Measurements from ENCODE around the gene MAML3. TPM values are rescaled to one million over a fixed set of nuclear protein-coding genes. Genes with fewer than 3 reads are reported as not detected.
A peak's percentile ranks its signal among the peaks of the same experiment; 100 is the strongest.

MAML3 gene
- total and polyA plus RNA-seq, 2 of the 13 experiments (the other 11 are each of a cell fraction or from before 2014, with no cell fraction given): 0.05 to 0.13 TPM

DNA sequence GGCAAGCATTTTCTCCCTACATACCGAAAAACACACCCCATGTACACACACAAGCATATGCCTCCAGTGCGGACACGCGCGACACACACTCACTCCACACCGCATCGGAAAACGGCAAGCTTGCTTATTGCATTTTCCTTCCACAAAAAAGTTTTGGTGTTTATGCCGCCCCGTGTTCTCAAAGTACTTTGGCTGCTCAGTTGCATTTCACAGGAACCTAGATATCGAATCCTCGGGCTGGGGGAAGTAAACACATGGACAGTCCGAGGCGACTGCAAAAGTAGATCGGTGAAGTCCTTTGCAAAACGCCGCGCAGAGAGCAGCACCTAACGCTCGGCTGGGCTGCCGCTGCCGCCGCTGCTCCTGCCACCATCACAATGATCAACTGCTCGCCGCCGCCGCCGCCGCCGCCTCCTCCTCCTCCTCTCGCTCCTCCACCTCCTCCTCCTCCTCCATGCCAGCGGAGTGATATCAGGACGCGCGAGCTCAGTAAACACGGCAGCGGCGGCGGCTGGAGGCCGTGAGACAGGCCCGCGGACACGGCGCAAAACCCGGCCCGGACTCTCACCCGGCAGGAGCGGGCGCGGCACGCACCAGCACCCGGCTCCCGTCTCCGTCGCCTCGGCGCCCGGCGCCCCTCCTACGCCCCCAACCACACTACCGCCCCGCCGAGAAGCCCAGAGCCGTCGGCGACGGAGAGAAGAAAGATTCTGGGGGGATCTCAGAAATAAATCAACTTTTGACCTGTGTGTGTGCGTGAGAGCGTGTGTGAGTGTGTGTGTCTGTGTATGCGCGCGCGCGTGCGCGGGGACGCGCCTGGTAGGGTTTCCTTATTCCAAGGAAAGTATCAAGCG, at the start of gene MAML3 (continued):
- TF ChIP-seq, protein P1, sequence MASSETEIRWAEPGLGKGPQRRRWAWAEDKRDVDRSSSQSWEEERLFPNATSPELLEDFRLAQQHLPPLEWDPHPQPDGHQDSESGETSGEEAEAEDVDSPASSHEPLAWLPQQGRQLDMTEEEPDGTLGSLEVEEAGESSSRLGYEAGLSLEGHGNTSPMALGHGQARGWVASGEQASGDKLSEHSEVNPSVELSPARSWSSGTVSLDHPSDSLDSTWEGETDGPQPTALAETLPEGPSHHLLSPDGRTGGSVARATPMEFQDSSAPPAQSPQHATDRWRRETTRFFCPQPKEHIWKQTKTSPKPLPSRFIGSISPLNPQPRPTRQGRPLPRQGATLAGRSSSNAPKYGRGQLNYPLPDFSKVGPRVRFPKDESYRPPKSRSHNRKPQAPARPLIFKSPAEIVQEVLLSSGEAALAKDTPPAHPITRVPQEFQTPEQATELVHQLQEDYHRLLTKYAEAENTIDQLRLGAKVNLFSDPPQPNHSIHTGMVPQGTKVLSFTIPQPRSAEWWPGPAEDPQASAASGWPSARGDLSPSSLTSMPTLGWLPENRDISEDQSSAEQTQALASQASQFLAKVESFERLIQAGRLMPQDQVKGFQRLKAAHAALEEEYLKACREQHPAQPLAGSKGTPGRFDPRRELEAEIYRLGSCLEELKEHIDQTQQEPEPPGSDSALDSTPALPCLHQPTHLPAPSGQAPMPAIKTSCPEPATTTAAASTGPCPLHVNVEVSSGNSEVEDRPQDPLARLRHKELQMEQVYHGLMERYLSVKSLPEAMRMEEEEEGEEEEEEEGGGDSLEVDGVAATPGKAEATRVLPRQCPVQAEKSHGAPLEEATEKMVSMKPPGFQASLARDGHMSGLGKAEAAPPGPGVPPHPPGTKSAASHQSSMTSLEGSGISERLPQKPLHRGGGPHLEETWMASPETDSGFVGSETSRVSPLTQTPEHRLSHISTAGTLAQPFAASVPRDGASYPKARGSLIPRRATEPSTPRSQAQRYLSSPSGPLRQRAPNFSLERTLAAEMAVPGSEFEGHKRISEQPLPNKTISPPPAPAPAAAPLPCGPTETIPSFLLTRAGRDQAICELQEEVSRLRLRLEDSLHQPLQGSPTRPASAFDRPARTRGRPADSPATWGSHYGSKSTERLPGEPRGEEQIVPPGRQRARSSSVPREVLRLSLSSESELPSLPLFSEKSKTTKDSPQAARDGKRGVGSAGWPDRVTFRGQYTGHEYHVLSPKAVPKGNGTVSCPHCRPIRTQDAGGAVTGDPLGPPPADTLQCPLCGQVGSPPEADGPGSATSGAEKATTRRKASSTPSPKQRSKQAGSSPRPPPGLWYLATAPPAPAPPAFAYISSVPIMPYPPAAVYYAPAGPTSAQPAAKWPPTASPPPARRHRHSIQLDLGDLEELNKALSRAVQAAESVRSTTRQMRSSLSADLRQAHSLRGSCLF (CRISPR knock-in tag; IDR thresholded peaks at IDR 0.05; ENCODE audit: borderline replicate concordance): no peak
- no peak for TF ChIP-seq ZNF234 (CRISPR knock-in tag; conservative IDR thresholded peaks at IDR 0.05)
- TF ChIP-seq, protein P2, sequence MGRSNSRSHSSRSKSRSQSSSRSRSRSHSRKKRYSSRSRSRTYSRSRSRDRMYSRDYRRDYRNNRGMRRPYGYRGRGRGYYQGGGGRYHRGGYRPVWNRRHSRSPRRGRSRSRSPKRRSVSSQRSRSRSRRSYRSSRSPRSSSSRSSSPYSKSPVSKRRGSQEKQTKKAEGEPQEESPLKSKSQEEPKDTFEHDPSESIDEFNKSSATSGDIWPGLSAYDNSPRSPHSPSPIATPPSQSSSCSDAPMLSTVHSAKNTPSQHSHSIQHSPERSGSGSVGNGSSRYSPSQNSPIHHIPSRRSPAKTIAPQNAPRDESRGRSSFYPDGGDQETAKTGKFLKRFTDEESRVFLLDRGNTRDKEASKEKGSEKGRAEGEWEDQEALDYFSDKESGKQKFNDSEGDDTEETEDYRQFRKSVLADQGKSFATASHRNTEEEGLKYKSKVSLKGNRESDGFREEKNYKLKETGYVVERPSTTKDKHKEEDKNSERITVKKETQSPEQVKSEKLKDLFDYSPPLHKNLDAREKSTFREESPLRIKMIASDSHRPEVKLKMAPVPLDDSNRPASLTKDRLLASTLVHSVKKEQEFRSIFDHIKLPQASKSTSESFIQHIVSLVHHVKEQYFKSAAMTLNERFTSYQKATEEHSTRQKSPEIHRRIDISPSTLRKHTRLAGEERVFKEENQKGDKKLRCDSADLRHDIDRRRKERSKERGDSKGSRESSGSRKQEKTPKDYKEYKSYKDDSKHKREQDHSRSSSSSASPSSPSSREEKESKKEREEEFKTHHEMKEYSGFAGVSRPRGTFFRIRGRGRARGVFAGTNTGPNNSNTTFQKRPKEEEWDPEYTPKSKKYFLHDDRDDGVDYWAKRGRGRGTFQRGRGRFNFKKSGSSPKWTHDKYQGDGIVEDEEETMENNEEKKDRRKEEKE (IDR thresholded peaks at IDR 0.05): no peak
- TF ChIP-seq, protein P3, sequence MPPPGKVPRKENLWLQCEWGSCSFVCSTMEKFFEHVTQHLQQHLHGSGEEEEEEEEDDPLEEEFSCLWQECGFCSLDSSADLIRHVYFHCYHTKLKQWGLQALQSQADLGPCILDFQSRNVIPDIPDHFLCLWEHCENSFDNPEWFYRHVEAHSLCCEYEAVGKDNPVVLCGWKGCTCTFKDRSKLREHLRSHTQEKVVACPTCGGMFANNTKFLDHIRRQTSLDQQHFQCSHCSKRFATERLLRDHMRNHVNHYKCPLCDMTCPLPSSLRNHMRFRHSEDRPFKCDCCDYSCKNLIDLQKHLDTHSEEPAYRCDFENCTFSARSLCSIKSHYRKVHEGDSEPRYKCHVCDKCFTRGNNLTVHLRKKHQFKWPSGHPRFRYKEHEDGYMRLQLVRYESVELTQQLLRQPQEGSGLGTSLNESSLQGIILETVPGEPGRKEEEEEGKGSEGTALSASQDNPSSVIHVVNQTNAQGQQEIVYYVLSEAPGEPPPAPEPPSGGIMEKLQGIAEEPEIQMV (CRISPR knock-in tag; IDR thresholded peaks at IDR 0.05; ENCODE audit: low read depth): no peak
- no peak for TF ChIP-seq RFX3 (CRISPR knock-in tag; IDR thresholded peaks at IDR 0.05)
- TF ChIP-seq AGO2 (optimal IDR thresholded peaks at IDR 0.05; ENCODE audit: low read depth, low read length): no peak
- TF ChIP-seq ATAD3A (CRISPR knock-in tag; IDR thresholded peaks at IDR 0.05): no peak
- no peak for TF ChIP-seq MAFG (CRISPR knock-in tag; IDR thresholded peaks at IDR 0.05)
- TF ChIP-seq, protein P4, sequence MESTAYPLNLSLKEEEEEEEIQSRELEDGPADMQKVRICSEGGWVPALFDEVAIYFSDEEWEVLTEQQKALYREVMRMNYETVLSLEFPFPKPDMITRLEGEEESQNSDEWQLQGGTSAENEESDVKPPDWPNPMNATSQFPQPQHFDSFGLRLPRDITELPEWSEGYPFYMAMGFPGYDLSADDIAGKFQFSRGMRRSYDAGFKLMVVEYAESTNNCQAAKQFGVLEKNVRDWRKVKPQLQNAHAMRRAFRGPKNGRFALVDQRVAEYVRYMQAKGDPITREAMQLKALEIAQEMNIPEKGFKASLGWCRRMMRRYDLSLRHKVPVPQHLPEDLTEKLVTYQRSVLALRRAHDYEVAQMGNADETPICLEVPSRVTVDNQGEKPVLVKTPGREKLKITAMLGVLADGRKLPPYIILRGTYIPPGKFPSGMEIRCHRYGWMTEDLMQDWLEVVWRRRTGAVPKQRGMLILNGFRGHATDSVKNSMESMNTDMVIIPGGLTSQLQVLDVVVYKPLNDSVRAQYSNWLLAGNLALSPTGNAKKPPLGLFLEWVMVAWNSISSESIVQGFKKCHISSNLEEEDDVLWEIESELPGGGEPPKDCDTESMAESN (CRISPR knock-in tag; conservative IDR thresholded peaks at IDR 0.05): peak; percentile 78
- TF ChIP-seq NFIB (CRISPR knock-in tag; IDR thresholded peaks at IDR 0.05; ENCODE audit: borderline replicate concordance): no peak
- TF ChIP-seq, protein P5, sequence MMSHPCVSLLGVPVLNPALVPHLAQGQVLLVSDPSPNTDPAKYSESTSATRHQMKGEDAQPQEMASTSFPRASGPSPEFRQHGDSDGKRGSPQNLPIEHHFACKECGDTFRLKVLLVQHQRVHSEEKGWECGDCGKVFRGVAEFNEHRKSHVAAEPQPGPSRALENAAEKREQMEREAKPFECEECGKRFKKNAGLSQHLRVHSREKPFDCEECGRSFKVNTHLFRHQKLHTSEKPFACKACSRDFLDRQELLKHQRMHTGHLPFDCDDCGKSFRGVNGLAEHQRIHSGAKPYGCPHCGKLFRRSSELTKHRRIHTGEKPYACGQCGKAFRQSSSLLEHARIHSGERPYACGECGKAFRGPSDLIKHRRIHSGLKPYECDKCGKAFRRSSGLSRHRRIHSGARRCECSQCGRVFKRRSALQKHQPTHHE (CRISPR knock-in tag; IDR thresholded peaks at IDR 0.05; ENCODE audit: borderline replicate concordance): peak; percentile 70; the same call in 1 of the 2 replicates
- TF ChIP-seq GATAD1 (CRISPR knock-in tag; IDR thresholded peaks at IDR 0.05): no peak
- no peak for TF ChIP-seq MAFF (IDR thresholded peaks at IDR 0.05; ENCODE audit: low read depth, low read length)
- TF ChIP-seq ZFP36 (IDR thresholded peaks at IDR 0.05; ENCODE audit: borderline replicate concordance, low read depth, low read length, partially characterized antibody): peak; percentile 14
- no peak for TF ChIP-seq RAD51 (IDR thresholded peaks at IDR 0.05; ENCODE audit: borderline replicate concordance)

Data from HepG2 (cell line).